ENCODE measurements around the gene ARNT2. TPM values are rescaled to one million over a fixed set of nuclear protein-coding genes. Genes with fewer than 3 reads are reported as not detected.

The ARNT2 gene
- total and polyA plus RNA-seq, 12 donors = 0.71 to 6.7 (median 4.0) TPM

DNA sequence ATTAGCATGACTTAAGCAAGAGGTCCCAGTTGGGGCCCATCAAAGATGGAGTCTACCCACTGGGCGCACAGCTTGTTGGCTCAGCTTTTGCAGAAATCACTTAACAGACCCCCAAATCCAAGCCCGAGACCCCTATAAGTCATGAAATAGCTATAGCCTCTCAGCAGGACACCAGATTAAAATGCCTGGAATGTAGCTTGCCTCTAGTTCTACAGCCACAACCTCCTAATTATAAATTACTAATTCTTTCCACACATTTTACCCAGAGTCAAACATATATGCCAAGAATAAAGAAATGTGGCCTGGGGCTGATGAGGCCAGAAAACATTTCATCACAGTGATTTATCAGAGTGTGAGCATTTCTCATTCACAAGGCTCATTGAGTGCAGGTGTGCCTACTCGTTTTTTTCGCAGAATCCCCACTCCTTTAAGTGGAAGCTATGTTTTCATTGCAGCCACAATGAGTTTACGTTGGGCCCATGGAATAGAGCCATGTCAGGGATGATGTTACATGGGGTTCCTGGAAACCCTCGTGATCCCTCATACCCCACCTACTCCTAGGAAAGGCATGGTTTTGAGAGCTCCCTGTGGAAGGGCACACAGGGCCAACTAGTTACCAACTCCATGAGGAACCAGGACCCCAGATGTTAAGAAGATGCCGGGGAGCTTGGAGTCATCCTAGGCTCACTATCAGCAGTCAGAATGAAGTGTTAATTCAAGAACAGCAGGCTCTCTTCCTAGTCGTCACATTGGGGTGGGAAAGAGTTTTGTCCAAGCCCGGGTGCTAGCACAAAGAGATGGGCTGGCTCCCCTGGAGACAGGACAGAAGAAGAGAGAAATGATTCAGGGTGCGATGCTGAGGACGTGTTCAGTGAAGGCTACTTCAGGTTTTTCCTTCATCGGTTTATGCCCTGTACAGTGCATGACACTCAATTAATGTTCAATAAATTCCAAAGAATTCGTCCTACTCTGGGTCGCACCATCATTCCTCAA, 200.7 kb downstream of the ARNT2 start:
- peaks cover 0 to 5% (median 0%) of the 10 kb centered on the region in 7 donors for H3K27me3 ChIP-seq
- peaks cover 0 to 18% (median 5%) of the 10 kb centered on the region in 9 donors for H3K4me1 ChIP-seq
- TF ChIP-seq, protein P1, sequence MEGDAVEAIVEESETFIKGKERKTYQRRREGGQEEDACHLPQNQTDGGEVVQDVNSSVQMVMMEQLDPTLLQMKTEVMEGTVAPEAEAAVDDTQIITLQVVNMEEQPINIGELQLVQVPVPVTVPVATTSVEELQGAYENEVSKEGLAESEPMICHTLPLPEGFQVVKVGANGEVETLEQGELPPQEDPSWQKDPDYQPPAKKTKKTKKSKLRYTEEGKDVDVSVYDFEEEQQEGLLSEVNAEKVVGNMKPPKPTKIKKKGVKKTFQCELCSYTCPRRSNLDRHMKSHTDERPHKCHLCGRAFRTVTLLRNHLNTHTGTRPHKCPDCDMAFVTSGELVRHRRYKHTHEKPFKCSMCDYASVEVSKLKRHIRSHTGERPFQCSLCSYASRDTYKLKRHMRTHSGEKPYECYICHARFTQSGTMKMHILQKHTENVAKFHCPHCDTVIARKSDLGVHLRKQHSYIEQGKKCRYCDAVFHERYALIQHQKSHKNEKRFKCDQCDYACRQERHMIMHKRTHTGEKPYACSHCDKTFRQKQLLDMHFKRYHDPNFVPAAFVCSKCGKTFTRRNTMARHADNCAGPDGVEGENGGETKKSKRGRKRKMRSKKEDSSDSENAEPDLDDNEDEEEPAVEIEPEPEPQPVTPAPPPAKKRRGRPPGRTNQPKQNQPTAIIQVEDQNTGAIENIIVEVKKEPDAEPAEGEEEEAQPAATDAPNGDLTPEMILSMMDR (IDR thresholded peaks at IDR 0.05) = no peak
- H3K4me3 ChIP-seq = no peak overlapping the region
- DNase-seq (no peak), ATAC-seq (no peak)
- WGBS, 2 donors = 77 to 78% methylated on average over 14 of the region's 14 CpGs
- H3K36me3 ChIP-seq = no peaks in the 10 kb centered on the region
- no peak overlapping the region for H3K27ac ChIP-seq
- intact Hi-C loops (cut with DNase I) = loop anchor here in 1 of 10 donors (10.0 kb wide), 1 partner anchor 340 kb away; no protein-coding TSS in a partner anchor
- H3K9me3 ChIP-seq = no peaks in the 10 kb centered on the region

DNA sequence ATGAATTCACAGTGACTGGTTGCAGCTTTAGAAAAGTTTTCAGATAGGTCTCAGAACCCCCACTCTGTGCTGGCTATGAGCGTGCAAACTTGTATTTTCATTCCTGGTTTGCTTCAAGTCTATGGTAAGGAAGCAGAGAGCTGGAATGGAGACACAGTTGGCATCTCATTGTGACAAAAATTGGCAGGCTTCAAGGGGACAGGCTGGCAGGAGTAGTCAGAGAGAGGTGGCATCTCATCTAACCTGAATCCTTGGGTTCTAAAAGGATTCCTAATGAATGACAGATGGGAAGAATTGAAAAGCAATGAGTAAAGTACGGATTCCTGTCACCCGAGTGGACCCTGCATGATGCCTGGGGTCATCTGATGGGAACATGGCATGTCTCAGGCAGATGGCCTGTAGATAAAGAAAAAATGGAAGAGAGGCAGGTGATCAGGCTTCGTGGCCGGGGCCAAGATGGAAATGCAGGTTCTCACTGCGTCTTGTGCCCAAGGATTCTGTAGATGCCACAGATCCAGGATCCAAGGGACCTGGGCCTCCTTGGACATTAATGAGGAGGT, 201.5 kb downstream of the ARNT2 start:
- Histone ChIP-seq H3K9me3 (no peaks in the 10 kb centered on the region), H3K27me3 (peaks cover 0 to 5% (median 0%) of the 10 kb centered on the region in 7 donors), H3K27ac (no peak overlapping the region), H3K36me3 (no peaks in the 10 kb centered on the region), H3K4me1 (peaks cover 0 to 18% (median 5%) of the 10 kb centered on the region in 9 donors), H3K4me3 (no peak overlapping the region)
- no peak for ATAC-seq
- no peak for DNase-seq
- WGBS, 2 donors = 88 to 91% methylated on average over 6 of the region's 6 CpGs
- intact Hi-C loops (cut with DNase I) = loop anchor here in 1 of 10 donors (10.0 kb wide), 1 partner anchor 339 kb away; no protein-coding TSS in a partner anchor
- TF ChIP-seq, protein P1 (IDR thresholded peaks at IDR 0.05) = no peak

DNA sequence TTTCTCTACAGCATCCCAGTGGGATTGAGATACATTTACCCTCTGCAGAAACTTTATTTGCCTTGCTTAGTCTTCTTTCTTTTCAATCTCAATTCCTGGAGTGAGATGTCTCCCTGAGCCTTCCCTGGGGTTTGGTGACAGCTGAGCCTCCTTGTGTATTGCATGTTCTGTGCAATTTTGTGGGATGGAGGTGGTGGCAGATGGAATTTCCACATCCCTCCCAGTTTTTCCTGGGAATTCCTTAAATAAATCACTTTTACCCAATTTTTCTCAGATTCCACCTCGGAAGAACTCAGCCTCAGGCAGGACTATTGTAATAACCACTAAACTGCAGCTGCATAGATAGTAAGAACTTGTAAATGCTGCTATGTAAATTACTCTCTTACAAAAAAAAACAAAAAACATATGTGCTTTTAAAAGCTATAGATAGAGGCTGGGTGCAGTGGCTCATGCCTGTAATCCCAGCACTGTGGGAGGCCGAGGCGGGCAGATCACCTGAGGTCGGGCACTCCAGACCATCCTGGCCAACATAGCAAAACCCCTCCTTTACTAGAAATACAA, 202.4 kb downstream of the ARNT2 start:
- TF ChIP-seq, protein P1 (IDR thresholded peaks at IDR 0.05) = no peak
- no peak for ATAC-seq
- intact Hi-C loops (cut with DNase I) = loop anchor here in 1 of 10 donors (10.0 kb wide), 1 partner anchor 338 kb away; no protein-coding TSS in a partner anchor
- peaks cover 0 to 18% (median 5%) of the 10 kb centered on the region in 9 donors for H3K4me1 ChIP-seq
- no peak for DNase-seq
- no peak overlapping the region for H3K4me3 ChIP-seq
- 92 to 93% methylated on average over 4 of the region's 4 CpGs for WGBS, 2 donors
- no peak overlapping the region for H3K27ac ChIP-seq
- no peaks in the 10 kb centered on the region for H3K9me3 ChIP-seq
- peaks cover 0 to 5% (median 0%) of the 10 kb centered on the region in 7 donors for H3K27me3 ChIP-seq
- H3K36me3 ChIP-seq = no peaks in the 10 kb centered on the region
